Gastroesophageal sphincter (tissue), 3 donors: Measurements from ENCODE around the gene LUC7L2.

Source experiments
- EP300 ChIP-seq: sonication (generic); formaldehyde crosslinking; IDR thresholded peaks from one replicate; pipeline ENCODE4 v1.6.1; 2017; ENCODE audit warnings: antibody characterized with exemption, mild to moderate bottlenecking
- POLR2A ChIP-seq, 2 donors: fragments of 450-650 bp; IDR thresholded peaks; one replicate each; pipeline ENCODE4 v1.6.1; 2017; ENCODE audit warnings: antibody characterized with exemption in 2 of 2, mild to moderate bottlenecking in 2 of 2, moderate library complexity in 1 of 2
- POLR2AphosphoS5 ChIP-seq: sonication (generic); formaldehyde crosslinking; IDR thresholded peaks from one replicate; pipeline ENCODE4 v1.6.1; 2017; ENCODE audit warnings: antibody characterized with exemption
- TF ChIP-seq, protein P1 (sequence below), 4 experiments: fragments of 200-600 bp in 2 of 4; fragments of 450-650 bp in 2 of 4; sonication (generic) in 1 of 4; IDR thresholded peaks; one replicate each; pipeline ENCODE4 v1.5.1; 2017 to 2019; ENCODE audit warnings: antibody characterized with exemption in 4 of 4, mild to moderate bottlenecking in 2 of 4, moderate library complexity in 2 of 4

DNA sequence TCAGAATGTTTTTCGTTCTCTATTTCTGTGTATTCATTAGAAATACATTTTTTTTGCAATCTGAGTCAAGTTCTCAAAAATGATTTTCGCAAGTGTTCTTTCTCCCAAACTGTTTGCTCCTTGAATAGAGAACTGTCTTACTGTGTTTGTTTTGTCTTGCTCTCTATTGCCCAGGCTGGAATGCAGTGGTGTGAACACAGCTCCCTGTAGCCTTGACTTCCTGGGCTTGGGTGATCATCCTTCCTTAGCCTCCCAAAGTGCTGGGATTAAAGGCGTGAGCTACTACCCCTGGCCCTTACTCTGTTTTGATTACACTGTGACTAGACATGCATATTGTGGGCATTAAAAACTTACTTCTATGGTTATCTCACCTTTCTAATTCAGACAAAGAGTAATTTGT, 56.7 kb downstream of the LUC7L2 start:
- TF ChIP-seq POLR2AphosphoS5 (no peak), POLR2A (IDR thresholded peaks at IDR 0.05) (no peak), EP300 (no peak)
- TF ChIP-seq, protein P1, sequence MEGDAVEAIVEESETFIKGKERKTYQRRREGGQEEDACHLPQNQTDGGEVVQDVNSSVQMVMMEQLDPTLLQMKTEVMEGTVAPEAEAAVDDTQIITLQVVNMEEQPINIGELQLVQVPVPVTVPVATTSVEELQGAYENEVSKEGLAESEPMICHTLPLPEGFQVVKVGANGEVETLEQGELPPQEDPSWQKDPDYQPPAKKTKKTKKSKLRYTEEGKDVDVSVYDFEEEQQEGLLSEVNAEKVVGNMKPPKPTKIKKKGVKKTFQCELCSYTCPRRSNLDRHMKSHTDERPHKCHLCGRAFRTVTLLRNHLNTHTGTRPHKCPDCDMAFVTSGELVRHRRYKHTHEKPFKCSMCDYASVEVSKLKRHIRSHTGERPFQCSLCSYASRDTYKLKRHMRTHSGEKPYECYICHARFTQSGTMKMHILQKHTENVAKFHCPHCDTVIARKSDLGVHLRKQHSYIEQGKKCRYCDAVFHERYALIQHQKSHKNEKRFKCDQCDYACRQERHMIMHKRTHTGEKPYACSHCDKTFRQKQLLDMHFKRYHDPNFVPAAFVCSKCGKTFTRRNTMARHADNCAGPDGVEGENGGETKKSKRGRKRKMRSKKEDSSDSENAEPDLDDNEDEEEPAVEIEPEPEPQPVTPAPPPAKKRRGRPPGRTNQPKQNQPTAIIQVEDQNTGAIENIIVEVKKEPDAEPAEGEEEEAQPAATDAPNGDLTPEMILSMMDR (IDR thresholded peaks at IDR 0.05) = no peak
